NCI-H748 (cell line): Measurements from ENCODE around the gene KBTBD6.
A peak's percentile ranks its signal among the peaks of the same experiment; 100 is the strongest.
"Not testable (repeated sequence)": the region's sequence is repeated elsewhere in the genome, so short reads cannot be mapped to it uniquely, and the experiment has no call there.

Experiments used
- DNase-seq: peaks from one replicate; lab custom pipeline; 2025; ENCODE audit not compliant: unreplicated experiment; lab: John Stamatoyannopoulos, UW

Gene KBTBD6

DNA sequence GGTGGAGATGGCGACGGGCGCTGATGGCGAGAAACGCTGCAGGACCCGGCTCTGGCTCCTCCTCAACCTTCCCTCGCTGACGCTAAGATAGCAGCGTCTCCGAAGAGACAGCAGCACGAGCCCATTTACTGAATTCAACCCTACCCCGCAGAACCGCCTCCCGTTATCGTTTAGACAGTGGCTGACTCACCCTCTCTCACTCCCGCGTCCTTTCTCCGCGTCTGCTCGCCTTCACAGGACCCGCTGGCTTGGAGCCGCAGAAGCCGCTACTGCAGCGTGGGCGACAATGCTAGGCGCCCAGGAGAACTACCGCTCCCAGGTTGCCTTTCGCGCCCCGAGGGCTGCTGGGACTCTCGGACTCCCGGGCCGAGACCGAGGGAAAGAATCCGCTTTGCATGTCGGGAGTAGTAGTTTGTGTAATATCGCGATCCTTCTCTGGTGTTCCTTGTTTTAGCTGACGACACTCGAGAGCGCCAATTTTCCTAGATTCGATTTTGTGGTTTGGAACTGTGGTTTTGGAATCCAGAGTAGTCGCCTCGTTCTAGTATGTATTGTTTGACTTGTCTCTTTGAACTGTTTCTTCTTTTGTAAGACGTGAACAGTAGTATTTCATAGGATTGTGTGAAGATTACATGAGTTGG is at the start of gene KBTBD6:
Gene KBTBD6, minus strand, starts transcription at position 291 of the 641 bp plus-strand sequence. CDS start 291 bp downstream, outside the sequence.
- peak; percentile 98 for DNase-seq

- no peak for DNase-seq
Measured at GRCh38 chr13:41182231-41182630, 49.6 kb upstream of the KBTBD6 start.

DNA sequence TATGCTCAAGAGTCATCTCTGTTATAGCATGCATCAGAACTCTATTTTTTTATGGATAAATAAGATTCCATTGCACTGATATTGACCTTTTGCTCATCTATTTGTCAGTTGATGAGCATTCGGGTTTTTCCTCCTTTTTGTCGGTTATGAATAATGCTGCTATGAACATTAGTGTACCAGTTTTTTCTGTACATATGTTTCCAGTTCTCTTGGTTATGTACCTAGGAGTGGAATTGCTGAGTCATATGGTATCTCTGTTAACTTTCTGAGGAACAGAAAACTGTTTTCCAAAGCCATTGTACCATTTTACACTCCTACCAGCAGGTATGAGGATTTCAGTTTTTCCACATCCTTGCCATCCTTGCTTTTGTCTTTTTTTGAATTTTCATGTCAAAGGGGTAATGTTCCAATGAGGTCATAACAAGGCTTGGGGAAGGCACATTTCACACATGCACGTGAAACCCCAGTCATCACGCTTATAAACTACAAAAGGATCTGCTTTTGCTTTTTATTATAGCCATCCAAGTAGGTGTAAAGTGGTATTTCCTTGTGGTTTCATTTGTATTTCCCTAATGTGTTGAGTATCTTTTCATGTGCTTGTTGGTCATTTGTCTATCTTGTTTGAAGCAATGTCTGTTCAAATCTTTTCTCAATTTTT is 47.1 kb upstream of the KBTBD6 start:
- DNase-seq, result no peak

- peak; percentile 61 for DNase-seq
Measured at GRCh38 chr13:41178040-41178439, 45.4 kb upstream of the KBTBD6 start.

DNA sequence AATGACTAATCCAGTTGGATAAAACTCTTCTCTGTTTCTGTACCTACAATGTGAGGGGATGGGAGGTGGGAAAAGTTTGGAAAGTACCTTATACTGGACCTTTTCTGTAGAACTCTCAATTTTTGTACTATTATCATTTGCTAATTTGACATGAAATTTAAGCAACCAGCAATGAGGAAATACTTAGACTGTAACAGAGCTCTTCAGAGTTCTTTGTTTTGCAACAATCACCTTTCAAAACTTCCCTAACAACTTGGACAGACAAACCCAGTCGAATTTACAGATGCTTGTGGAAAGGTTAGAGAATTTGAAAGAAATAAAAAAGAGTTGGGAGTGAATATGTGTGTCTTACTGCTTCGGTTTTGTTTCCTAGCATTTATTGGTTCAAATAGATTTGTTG is 45.0 kb upstream of the KBTBD6 start:
- DNase-seq, result no peak

DNA sequence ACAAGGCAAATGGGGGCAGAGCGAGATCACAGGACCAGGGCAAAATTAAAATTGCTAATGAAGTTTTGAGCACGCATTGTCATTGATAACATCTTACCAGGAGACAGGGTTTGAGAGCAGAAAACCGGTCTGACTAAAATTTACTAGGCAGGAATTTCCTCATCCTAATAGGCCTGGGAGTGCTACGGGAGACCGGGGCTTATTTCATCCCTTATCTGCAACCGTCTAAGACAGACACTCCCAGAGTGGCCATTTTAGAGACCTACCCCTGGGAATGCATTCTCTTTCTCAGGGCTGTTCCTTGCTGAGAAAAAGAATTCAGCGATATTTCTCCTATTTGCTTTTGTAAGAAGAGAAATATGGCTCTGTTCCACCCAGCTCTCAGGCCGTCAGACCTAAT is 43.0 kb upstream of the KBTBD6 start:
- not testable (repeated sequence) for DNase-seq

DNA sequence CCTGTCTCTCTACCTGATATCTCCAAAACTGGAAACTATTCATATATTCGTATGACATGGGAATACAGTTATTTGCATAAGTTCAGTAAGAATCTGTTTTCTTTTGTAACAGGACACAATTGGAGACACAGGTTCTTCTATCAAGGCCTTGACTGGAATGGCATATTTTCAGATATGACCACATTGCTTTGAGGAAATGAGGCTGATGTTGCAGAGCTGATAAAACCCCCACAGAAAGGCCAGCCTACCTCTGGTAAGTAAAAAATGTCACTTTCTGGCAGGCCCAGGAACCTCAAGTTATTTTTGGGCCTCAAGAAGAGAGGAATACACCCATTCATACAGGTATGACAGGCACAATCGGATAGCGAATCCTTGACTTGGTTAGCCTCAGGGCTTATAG is 29.5 kb upstream of the KBTBD6 start:
- no peak for DNase-seq

GRCh38 chr13:41159174-41159573 is 26.6 kb upstream of the KBTBD6 start:
- no peak for DNase-seq

GRCh38 chr13:41157048-41157717 is 24.6 kb upstream of the KBTBD6 start:
- no peak for DNase-seq

GRCh38 chr13:41156620-41157019 is 24.0 kb upstream of the KBTBD6 start:
- no peak for DNase-seq

- DNase-seq, result no peak
Measured at GRCh38 chr13:41154042-41154441, 21.4 kb upstream of the KBTBD6 start.

DNA sequence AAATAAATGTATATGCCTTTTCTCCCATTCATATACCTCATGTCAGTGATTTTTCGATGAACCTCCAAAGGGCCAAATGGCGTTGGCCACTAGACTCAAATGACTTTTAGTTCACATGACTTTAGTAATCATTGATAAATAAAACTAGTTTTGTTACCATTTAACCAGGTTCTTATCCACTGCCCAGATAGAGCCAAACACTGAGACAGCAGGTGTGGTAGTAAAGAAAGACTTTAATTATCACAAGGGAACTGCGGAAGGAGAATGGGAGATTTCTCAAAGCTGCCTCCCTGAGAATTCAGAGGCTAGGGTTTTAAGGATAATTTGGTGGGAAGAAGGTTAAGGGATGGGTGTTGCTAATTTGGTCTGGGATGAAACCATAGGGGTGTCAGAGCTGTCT is 19.4 kb upstream of the KBTBD6 start:
- DNase-seq, result no peak

DNA sequence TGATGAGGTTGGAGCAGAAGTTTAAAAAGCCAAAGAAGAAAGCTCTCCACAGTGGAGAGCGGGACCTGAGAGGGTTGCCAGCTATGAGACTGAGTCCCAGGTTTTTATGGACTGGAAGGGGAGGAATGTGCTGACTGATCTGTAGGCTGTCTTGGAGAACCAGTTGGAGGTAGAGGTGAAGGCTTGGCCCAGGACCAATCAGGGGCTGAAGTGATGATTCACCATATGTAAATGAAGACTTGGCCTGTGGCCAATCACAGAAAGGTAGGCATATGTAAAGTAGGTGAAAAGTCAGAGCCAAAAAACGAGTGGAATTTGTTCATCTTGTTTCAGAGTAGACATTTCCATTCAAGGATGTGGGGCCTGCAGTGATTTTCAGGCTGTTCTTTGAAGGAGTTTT is 17.5 kb upstream of the KBTBD6 start:
- DNase-seq, result no peak

DNA sequence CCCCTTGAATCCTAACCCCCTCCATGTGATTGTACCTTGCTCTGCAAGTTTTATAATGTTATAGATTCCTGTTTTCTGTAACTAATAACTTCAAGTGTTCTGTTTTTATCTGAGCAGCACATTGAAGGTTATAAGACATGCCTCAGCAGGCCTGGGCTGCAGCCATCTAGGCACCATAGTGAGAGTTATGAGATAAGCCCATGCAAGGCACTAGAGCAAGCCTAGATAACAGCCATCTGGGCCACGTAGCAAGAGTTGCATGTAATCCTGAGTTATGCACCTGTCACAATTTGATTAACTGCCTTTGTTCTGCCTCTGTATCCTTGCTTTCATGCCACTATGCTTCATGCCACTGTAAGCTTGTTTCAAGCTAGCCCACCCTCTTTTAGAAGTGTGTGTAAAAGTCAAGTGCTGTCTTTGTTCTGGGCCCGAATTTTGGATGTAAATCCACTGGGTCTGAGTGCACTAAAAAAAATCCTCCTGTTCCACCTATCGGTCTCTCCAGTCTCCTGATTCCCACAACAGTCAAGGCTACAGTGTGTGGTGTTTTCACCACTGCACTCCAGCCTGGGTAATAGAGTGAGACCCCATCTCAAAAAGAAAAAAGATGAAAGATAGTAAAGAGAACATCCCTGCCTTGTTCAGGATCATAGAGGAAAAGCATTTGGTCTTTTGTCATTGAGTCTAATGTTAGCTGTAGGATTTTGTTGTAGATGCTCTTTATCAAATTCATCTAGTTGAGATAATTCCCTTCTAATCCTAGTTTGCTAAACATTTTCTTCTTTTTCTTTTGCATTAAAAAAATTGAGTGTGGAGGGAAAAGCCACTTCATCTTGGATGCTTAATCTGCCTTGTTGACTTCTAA is 16.0 kb upstream of the KBTBD6 start:
- DNase-seq, result no peak

DNA sequence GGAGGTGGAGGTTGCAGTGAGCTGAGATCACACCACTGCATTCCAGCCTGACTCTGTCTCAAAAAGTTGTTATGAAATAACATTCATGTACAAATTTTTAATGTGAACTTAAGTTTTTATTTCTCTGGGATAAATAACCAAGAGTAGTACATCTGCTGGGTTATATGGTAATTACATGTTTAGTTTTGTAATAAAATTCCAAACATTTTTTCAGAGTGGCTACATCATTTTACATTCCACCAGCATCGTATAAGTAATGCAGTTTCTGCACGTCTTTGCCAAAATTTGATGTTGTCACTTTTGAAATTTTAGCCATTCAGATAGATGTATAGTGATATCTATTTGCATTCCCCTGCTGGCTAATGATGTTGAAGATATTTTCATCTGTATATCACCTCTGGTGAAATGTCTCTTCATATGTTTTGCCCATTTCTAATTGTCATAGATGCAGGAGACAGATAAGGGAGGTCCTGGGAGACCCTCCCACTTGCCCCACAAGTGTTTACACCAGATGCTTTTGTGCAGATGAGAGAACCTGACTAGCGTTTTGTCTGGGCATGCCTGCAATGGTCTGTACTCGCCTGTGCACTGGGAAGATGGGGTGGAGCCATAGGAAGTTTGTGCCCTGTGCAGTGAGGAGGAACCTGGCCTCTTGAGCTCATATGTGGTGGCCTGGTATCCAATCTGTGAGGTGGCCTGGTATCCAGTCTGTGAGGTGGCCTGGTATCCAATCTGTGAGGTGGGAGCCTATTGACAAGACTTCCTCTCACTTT is 12.7 kb upstream of the KBTBD6 start:
- no peak for DNase-seq

GRCh38 chr13:41144576-41144975 is 12.0 kb upstream of the KBTBD6 start:
- DNase-seq, result no peak

- no peak for DNase-seq
Measured at GRCh38 chr13:41139296-41139966, 6.8 kb upstream of the KBTBD6 start.

- no peak for DNase-seq
Measured at GRCh38 chr13:41137951-41138350, 5.3 kb upstream of the KBTBD6 start.

- DNase-seq, result no peak
Measured at GRCh38 chr13:41137241-41137640, 4.6 kb upstream of the KBTBD6 start.

- DNase-seq, result no peak
Measured at GRCh38 chr13:41136396-41137031, 3.9 kb upstream of the KBTBD6 start.
